Tibial nerve (tissue), 4 donors: ENCODE measurements around the gene LACRT.

Source experiments
- EP300 ChIP-seq, 2 donors: sonication (generic); formaldehyde crosslinking; IDR thresholded peaks; one replicate each; pipeline ENCODE4 v1.6.1; 2017; ENCODE audit warnings: antibody characterized with exemption in 2 of 2, mild to moderate bottlenecking in 1 of 2
- POLR2A ChIP-seq, 2 donors: fragments of 450-650 bp; IDR thresholded peaks; one replicate each; pipeline ENCODE4 v1.6.1; 2017; ENCODE audit warnings: antibody characterized with exemption in 2 of 2, mild to moderate bottlenecking in 2 of 2, moderate library complexity in 2 of 2
- TF ChIP-seq, protein P1 (sequence below), 5 experiments: fragments of 200-600 bp in 3 of 5; fragments of 450-650 bp in 2 of 5; sonication (generic) in 3 of 5; IDR thresholded peaks; one replicate each; pipeline ENCODE4 v1.5.1; 2016 to 2019; ENCODE audit warnings: antibody characterized with exemption in 5 of 5, mild to moderate bottlenecking in 3 of 5, moderate library complexity in 2 of 5

DNA sequence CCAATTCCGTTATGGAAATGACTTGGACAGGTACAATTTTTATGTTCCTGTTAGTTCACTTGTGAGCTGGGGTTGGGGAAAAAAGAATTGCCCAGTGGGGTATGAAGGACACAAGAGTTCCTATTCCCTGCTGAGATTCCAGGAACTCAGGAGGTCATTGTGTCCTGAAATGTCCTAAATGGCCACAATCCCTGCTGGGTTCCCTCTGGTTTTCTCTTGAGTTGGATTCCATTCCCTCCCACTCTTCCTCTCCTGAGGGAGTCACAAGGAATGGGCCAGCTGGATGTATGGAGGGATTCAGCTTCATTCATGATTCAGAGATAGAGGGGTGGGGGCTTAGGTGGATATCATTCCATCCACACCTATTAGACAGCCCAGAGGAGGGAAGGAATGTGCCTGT lies 48.0 kb upstream of the LACRT start:
- TF ChIP-seq POLR2A (IDR thresholded peaks at IDR 0.05) (no peak), EP300 (IDR thresholded peaks at IDR 0.05) (no peak)
- TF ChIP-seq, protein P1, sequence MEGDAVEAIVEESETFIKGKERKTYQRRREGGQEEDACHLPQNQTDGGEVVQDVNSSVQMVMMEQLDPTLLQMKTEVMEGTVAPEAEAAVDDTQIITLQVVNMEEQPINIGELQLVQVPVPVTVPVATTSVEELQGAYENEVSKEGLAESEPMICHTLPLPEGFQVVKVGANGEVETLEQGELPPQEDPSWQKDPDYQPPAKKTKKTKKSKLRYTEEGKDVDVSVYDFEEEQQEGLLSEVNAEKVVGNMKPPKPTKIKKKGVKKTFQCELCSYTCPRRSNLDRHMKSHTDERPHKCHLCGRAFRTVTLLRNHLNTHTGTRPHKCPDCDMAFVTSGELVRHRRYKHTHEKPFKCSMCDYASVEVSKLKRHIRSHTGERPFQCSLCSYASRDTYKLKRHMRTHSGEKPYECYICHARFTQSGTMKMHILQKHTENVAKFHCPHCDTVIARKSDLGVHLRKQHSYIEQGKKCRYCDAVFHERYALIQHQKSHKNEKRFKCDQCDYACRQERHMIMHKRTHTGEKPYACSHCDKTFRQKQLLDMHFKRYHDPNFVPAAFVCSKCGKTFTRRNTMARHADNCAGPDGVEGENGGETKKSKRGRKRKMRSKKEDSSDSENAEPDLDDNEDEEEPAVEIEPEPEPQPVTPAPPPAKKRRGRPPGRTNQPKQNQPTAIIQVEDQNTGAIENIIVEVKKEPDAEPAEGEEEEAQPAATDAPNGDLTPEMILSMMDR (IDR thresholded peaks at IDR 0.05) = no peak
